ENCODE data around the gene MSGN1. TPM values are rescaled to one million over a fixed set of nuclear protein-coding genes. Genes with fewer than 3 reads are reported as not detected.
"Not testable (repeated sequence)": the region's sequence is repeated elsewhere in the genome, so short reads cannot be mapped to it uniquely, and the experiment has no call there.

Gene MSGN1
- total RNA-seq, 1 donor from 2014 or later, result not detected

GRCh38 chr2:17814601-17815000 is 1.7 kb upstream of the MSGN1 start:
- H3K36me3 Mint-ChIP-seq (ENCODE audit: low read depth), result no peaks in the 10 kb centered on the region
- intact Hi-C loops (cut with micrococcal nuclease), result no loop called here

GRCh38 chr2:17815468-17816184 is 634 bp upstream of the MSGN1 start:
- no peak for DNase-seq (ENCODE audit: low spot score)
- Mint-ChIP-seq H3K27me3 (ENCODE audit: insufficient read depth) (peaks cover 28% of the 10 kb centered on the region), H3K9me3 (no peaks in the 10 kb centered on the region), H3K4me3 (no peak overlapping the region), H3K27ac (no peak overlapping the region), H3K36me3 (ENCODE audit: low read depth) (no peaks in the 10 kb centered on the region), H3K4me1 (ENCODE audit: low read depth) (peaks cover 22% of the 10 kb centered on the region)
- intact Hi-C loops (cut with micrococcal nuclease), result no loop called here

More at GRCh38 chr2:17814601-17815000, 1.7 kb upstream of the MSGN1 start:
- no peak for DNase-seq (ENCODE audit: low spot score)
- Mint-ChIP-seq H3K4me1 (ENCODE audit: low read depth) (peaks cover 18% of the 10 kb centered on the region), H3K9me3 (no peaks in the 10 kb centered on the region), H3K27me3 (ENCODE audit: insufficient read depth) (peaks cover 24% of the 10 kb centered on the region), H3K4me3 (no peak overlapping the region), H3K27ac (no peak overlapping the region)

GRCh38 chr2:17818235-17818815 is 2.1 kb downstream of the MSGN1 start:
- intact Hi-C loops (cut with micrococcal nuclease), result no loop called here
- peaks cover 38% of the 10 kb centered on the region for H3K4me1 Mint-ChIP-seq (ENCODE audit: low read depth)

GRCh38 chr2:17821080-17821479 is 4.8 kb downstream of the MSGN1 start:
- peaks cover 19% of the 10 kb centered on the region for H3K27me3 Mint-ChIP-seq (ENCODE audit: insufficient read depth)
- H3K9me3 Mint-ChIP-seq, result no peaks in the 10 kb centered on the region
- no peak overlapping the region for H3K27ac Mint-ChIP-seq
- DNase-seq (ENCODE audit: low spot score), result no peak
- no peaks in the 10 kb centered on the region for H3K36me3 Mint-ChIP-seq (ENCODE audit: low read depth)
- no peak overlapping the region for H3K4me3 Mint-ChIP-seq
- intact Hi-C loops (cut with micrococcal nuclease), result no loop called here
- peaks cover 21% of the 10 kb centered on the region for H3K4me1 Mint-ChIP-seq (ENCODE audit: low read depth)

More at GRCh38 chr2:17818235-17818815, 2.1 kb downstream of the MSGN1 start:
- peaks cover 26% of the 10 kb centered on the region for H3K27me3 Mint-ChIP-seq (ENCODE audit: insufficient read depth)
- no peak for DNase-seq (ENCODE audit: low spot score)
- no peak overlapping the region for H3K27ac Mint-ChIP-seq
- H3K9me3 Mint-ChIP-seq, result no peaks in the 10 kb centered on the region
- no peak overlapping the region for H3K4me3 Mint-ChIP-seq
- H3K36me3 Mint-ChIP-seq (ENCODE audit: low read depth), result no peaks in the 10 kb centered on the region

- no peak overlapping the region for H3K4me3 Mint-ChIP-seq
- peaks cover 20% of the 10 kb centered on the region for H3K27me3 Mint-ChIP-seq (ENCODE audit: insufficient read depth)
- no peak for DNase-seq (ENCODE audit: low spot score)
- no peaks in the 10 kb centered on the region for H3K9me3 Mint-ChIP-seq
- intact Hi-C loops (cut with micrococcal nuclease), result no loop called here
- H3K36me3 Mint-ChIP-seq (ENCODE audit: low read depth), result no peaks in the 10 kb centered on the region
- no peak overlapping the region for H3K27ac Mint-ChIP-seq
- peaks cover 21% of the 10 kb centered on the region for H3K4me1 Mint-ChIP-seq (ENCODE audit: low read depth)
Measured at GRCh38 chr2:17821535-17822444, 5.5 kb downstream of the MSGN1 start.

- no peak overlapping the region for H3K4me3 Mint-ChIP-seq
- H3K27me3 Mint-ChIP-seq (ENCODE audit: insufficient read depth), result peaks cover 17% of the 10 kb centered on the region
- no peaks in the 10 kb centered on the region for H3K36me3 Mint-ChIP-seq (ENCODE audit: low read depth)
- H3K27ac Mint-ChIP-seq, result no peak overlapping the region
- intact Hi-C loops (cut with micrococcal nuclease), result no loop called here
- no peaks in the 10 kb centered on the region for H3K9me3 Mint-ChIP-seq
- H3K4me1 Mint-ChIP-seq (ENCODE audit: low read depth), result peaks cover 21% of the 10 kb centered on the region
- no peak for DNase-seq (ENCODE audit: low spot score)
Measured at GRCh38 chr2:17822445-17823117, 6.3 kb downstream of the MSGN1 start.

GRCh38 chr2:17823646-17824045 is 7.4 kb downstream of the MSGN1 start:
- peaks cover 21% of the 10 kb centered on the region for H3K4me1 Mint-ChIP-seq (ENCODE audit: low read depth)
- H3K27ac Mint-ChIP-seq; H3K4me3 Mint-ChIP-seq; H3K9me3 Mint-ChIP-seq; H3K36me3 Mint-ChIP-seq (ENCODE audit: low read depth); DNase-seq (ENCODE audit: low spot score); intact Hi-C loops (cut with micrococcal nuclease): not testable (repeated sequence)
- H3K27me3 Mint-ChIP-seq (ENCODE audit: insufficient read depth), result peaks cover 17% of the 10 kb centered on the region

- intact Hi-C loops (cut with micrococcal nuclease), result no loop called here
- Mint-ChIP-seq H3K4me1 (ENCODE audit: low read depth) (peaks cover 9% of the 10 kb centered on the region), H3K27me3 (ENCODE audit: insufficient read depth) (peaks cover 34% of the 10 kb centered on the region), H3K36me3 (ENCODE audit: low read depth) (no peaks in the 10 kb centered on the region), H3K4me3 (no peak overlapping the region), H3K27ac (no peak overlapping the region), H3K9me3 (no peaks in the 10 kb centered on the region)
- no peak for DNase-seq (ENCODE audit: low spot score)
Measured at GRCh38 chr2:17827316-17827715, 11.1 kb downstream of the MSGN1 start.

GRCh38 chr2:17827785-17828184 is 11.5 kb downstream of the MSGN1 start:
- intact Hi-C loops (cut with micrococcal nuclease), result no loop called here
- DNase-seq (ENCODE audit: low spot score), result no peak
- H3K27me3 Mint-ChIP-seq (ENCODE audit: insufficient read depth), result peaks cover 35% of the 10 kb centered on the region
- H3K36me3 Mint-ChIP-seq (ENCODE audit: low read depth), result no peaks in the 10 kb centered on the region
- H3K4me3 Mint-ChIP-seq, result no peak overlapping the region
- H3K27ac Mint-ChIP-seq, result no peak overlapping the region
- H3K9me3 Mint-ChIP-seq, result no peaks in the 10 kb centered on the region
- H3K4me1 Mint-ChIP-seq (ENCODE audit: low read depth), result peaks cover 6% of the 10 kb centered on the region

GRCh38 chr2:17830053-17831034 is 14.1 kb downstream of the MSGN1 start:
- H3K4me1 Mint-ChIP-seq (ENCODE audit: low read depth), result peaks cover 6% of the 10 kb centered on the region
- peaks cover 46% of the 10 kb centered on the region for H3K27me3 Mint-ChIP-seq (ENCODE audit: insufficient read depth)
- H3K9me3 Mint-ChIP-seq, result no peaks in the 10 kb centered on the region
- DNase-seq (ENCODE audit: low spot score), result peak; percentile 16
- H3K36me3 Mint-ChIP-seq (ENCODE audit: low read depth), result no peaks in the 10 kb centered on the region
- H3K4me3 Mint-ChIP-seq, result peak overlapping the region; percentile 2
- intact Hi-C loops (cut with micrococcal nuclease), result loop anchor here (1.0 to 2.0 kb wide), 3 partner anchors 77 to 184 kb away; partner anchors contain the start of gene SMC6
- H3K27ac Mint-ChIP-seq, result no peak overlapping the region

- Mint-ChIP-seq H3K36me3 (ENCODE audit: low read depth) (no peaks in the 10 kb centered on the region), H3K9me3 (no peaks in the 10 kb centered on the region), H3K4me3 (no peak overlapping the region), H3K27ac (no peak overlapping the region), H3K4me1 (ENCODE audit: low read depth) (peaks cover 2% of the 10 kb centered on the region), H3K27me3 (ENCODE audit: insufficient read depth) (peaks cover 34% of the 10 kb centered on the region)
- no peak for DNase-seq (ENCODE audit: low spot score)
- intact Hi-C loops (cut with micrococcal nuclease), result no loop called here
Measured at GRCh38 chr2:17835516-17835915, 19.3 kb downstream of the MSGN1 start.

- no peaks in the 10 kb centered on the region for H3K36me3 Mint-ChIP-seq (ENCODE audit: low read depth)
- H3K27ac Mint-ChIP-seq, result no peak overlapping the region
- peaks cover 13% of the 10 kb centered on the region for H3K27me3 Mint-ChIP-seq (ENCODE audit: insufficient read depth)
- no peaks in the 10 kb centered on the region for H3K4me1 Mint-ChIP-seq (ENCODE audit: low read depth)
- no peaks in the 10 kb centered on the region for H3K9me3 Mint-ChIP-seq
- intact Hi-C loops (cut with micrococcal nuclease), result no loop called here
- no peak overlapping the region for H3K4me3 Mint-ChIP-seq
- DNase-seq (ENCODE audit: low spot score), result no peak
Measured at GRCh38 chr2:17839959-17840358, 23.7 kb downstream of the MSGN1 start.
